Measurements from ENCODE around the gene CHRNA3.

Gene CHRNA3

GRCh38 chr15:78629716-78630065 lies 8.9 kb upstream of the CHRNA3 start:
- no peak overlapping the region for H3K4me3 ChIP-seq (ENCODE audit: low read depth, low read length)
- DNase-seq (ENCODE audit: low read depth), result no peak
- no peak for TF ChIP-seq CTCF (IDR thresholded peaks at IDR 0.05; ENCODE audit: control insufficient read depth, extremely low read depth, insufficient read depth)

DNA sequence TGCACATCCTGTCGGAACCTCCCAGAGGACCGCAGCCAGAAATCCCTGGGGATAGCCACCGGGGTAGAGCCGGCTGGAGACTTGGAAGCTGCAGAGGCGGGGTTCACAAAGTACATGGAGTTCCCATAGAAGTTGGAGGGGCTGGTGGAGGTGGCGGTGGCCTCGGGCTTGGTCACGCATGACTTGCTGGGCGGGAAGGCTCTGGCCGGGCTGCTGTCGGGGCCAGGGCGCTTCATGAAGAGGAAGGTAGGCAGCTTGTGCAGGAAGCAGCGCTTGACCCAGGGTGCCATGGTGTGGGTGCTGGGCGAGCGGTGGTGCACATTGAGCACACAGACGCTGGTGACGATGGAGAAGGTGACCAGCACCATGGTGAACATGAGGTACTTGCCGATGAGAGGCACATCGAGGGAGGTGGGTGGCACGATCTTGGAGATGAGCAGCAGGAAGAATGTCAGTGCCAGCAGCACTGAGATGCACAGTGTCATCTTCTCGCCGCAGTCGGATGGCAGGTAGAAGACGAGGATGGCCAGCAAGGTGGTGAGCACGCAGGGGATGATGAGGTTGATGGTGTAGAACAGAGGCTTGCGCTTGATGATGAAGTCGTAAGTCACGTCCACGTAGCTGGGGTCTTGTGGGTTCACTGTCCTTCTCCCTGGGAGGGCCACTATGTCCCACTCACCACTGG lies 8.4 kb upstream of the CHRNA3 start:
- H3K4me3 ChIP-seq (ENCODE audit: low read depth, low read length), result no peak overlapping the region
- TF ChIP-seq CTCF (IDR thresholded peaks at IDR 0.05; ENCODE audit: control insufficient read depth, extremely low read depth, insufficient read depth), result no peak
- DNase-seq (ENCODE audit: low read depth), result no peak

DNA sequence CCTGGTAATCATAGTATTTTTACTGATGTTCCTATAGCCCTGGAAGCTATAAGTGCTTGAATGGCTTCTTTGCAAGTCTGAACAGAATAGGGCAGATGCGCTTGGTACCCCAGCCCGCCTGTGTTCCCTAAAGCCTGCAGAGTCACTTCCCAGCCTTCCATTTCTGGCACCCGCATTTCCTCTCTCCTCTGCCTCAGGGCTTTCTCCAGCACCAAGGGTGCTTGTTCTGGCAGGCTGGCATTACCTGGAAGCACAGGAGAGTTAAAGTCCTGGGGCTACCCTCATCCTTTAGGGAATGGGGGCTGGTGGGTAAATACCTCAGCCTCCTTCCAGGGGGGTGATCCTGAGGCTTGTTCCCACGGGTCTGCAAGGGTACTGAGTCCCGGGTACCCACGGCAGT lies 7.4 kb upstream of the CHRNA3 start:
- no peak for TF ChIP-seq CTCF (IDR thresholded peaks at IDR 0.05; ENCODE audit: control insufficient read depth, extremely low read depth, insufficient read depth)
- H3K4me3 ChIP-seq (ENCODE audit: low read depth, low read length), result no peak overlapping the region
- DNase-seq (ENCODE audit: low read depth), result no peak

- no peak for TF ChIP-seq CTCF (IDR thresholded peaks at IDR 0.05; ENCODE audit: control insufficient read depth, extremely low read depth, insufficient read depth)
- DNase-seq (ENCODE audit: low read depth), result no peak
- no peak overlapping the region for H3K4me3 ChIP-seq (ENCODE audit: low read depth, low read length)
Observed at GRCh38 chr15:78627348-78627747, 6.6 kb upstream of the CHRNA3 start.

GRCh38 chr15:78626381-78626995 lies 5.7 kb upstream of the CHRNA3 start:
- H3K4me3 ChIP-seq (ENCODE audit: low read depth, low read length), result no peak overlapping the region
- no peak for DNase-seq (ENCODE audit: low read depth)
- TF ChIP-seq CTCF (IDR thresholded peaks at IDR 0.05; ENCODE audit: control insufficient read depth, extremely low read depth, insufficient read depth), result no peak

GRCh38 chr15:78625606-78626280 lies 4.9 kb upstream of the CHRNA3 start:
- no peak for TF ChIP-seq CTCF (IDR thresholded peaks at IDR 0.05; ENCODE audit: control insufficient read depth, extremely low read depth, insufficient read depth)
- DNase-seq (ENCODE audit: low read depth), result no peak
- no peak overlapping the region for H3K4me3 ChIP-seq (ENCODE audit: low read depth, low read length)

Measured in LNCaP clone FGC (cell line).